NCI-H446 treated with DMSO at 0.1 percent for 48 hours (cell line): ENCODE results near the gene TNS1.

ENCODE experiments used
- DNase-seq: peaks from one replicate; lab custom pipeline; 2025; lab: John Stamatoyannopoulos, UW

Gene TNS1

DNA sequence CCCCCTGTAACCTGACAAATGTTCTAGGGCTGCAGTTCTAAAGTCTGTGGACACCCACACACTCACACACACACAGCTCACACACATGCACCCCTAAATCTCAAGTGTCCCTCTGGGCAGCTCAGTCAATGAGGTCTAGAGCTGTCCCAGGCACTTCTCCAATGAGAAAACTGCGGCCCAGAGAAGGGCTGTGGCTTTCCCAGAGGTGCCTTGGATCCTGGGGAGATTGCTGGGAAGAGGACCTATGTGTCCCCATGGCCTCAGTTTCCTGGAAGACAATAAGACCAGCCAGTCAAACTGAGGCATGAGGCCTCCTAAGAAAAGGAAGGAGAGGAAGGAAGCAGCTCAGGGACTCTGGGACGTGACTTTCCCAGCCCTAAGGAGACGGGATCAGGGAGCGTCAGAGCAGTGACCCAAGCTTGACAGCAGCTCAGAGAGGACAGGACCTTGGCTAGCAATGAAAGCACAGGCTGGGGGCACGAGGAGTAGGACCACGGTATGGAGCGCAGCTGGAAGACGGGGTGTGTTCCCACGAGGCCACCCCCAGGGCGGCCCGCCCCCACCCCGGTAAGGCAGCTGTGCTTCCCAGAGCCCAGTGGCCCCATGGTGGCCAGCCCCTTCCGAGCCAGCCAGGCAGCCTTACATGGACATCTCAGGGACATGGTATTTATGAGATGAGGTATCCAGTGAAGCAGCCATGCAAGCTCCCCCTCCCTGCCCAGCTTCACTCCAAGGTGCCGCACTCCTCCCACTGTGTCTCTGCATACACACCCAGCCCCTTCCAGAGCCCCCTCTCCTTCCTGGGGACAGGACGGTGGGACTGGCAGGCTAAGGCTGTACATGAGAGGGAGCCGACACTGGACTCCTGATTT, 46.0 kb downstream of the TNS1 start:
- DNase-seq, result no peak

DNA sequence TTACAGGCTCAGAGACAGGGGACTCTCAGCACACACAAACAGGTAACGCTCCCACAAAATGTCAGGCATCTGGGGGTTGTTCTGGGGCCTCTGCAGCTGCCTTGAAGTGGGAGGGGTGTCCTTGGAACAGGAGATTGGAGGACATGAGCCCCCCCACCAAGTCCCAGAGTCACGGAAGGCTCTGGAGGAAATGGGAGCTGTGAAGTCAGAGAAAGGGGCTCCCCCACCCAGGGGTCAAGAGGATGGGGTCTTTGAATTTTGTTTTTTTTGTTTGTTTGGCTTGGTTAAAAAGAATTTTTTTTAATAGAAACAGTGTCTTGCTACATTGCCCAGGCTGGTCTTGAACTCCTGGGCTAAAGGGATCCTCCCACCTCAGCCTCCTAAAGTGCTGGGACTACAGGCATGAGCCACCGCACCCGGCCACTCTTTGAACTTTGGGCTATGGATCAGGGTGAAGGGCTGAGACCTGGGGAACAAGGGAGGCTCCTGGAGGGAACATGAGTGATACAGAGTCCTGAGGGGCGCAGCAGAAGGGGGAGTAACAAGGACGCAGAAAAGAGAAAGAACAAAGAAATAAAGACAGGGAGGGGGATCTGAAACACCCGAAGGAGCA, 46.8 kb downstream of the TNS1 start:
- DNase-seq, result no peak

- DNase-seq, result no peak
These were observed 47.6 kb downstream of the TNS1 start for GRCh38 chr2:217954971-217955740.

- DNase-seq, result no peak
These were observed 48.3 kb downstream of the TNS1 start for GRCh38 chr2:217954469-217954868.

GRCh38 chr2:217954051-217954450, 48.7 kb downstream of the TNS1 start:
- no peak for DNase-seq

GRCh38 chr2:217953531-217953932, 49.3 kb downstream of the TNS1 start:
- DNase-seq, result no peak

DNA sequence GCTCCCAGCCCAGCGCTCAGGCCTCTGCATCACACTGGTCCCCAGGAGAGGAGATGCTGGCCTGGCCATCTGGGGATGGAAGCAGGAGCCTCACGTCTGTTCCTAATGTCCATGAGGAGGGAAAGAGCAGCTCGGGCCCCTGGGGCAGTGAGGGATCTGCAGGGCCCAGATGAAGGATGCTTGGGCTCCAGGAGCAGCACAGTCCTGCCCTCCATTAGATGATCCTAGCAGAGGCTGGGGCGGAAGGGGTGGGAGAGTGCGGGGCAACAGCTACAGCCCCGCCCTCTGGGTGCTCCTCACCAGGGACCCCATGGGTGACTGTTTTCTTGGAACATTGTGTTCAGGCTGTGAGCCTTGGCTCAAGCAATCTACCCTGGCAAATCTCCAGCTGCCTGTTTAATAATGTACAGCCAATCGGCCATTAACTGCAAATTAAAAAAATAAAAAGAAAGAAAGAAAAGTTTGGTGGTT, 49.7 kb downstream of the TNS1 start:
- no peak for DNase-seq

DNA sequence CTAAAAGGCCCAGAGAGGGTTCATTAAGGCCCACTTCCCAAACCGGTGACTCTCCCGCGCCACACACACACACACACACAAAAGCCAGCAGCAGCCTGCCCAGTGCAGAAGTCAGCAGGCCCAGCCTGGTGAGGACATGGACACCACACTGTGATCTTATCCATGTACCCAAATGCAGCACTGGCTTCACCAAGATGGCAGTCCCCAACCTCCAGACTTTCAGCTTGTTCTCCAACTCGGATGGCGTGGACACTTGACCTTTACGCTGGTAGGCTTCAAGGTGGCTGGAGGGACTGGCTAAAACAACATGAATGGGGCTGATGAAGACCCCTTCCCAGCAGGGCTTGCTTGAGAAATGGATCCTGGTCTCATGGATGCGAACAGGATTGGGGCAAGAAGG, 50.4 kb downstream of the TNS1 start:
- no peak for DNase-seq

GRCh38 chr2:217951521-217952247, 51.1 kb downstream of the TNS1 start:
- no peak for DNase-seq

DNA sequence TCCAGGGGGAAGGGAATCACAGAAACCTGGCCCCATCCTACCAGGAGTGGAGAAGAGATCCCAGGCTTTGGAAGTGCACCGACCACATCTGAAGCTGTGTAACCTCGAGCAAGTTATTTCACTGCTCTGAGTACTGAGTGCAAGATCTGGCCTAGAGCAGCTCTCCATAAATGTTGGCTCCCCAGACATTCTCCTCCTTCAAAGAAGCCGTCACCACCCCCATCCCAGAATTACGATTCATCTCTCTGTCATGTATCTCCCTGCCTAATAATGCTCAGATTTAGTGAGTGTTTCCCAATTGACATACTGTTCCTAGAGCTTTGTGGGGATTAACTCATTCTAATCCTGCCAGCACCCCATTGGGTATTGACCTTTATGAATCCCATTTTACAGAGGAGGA, 51.7 kb downstream of the TNS1 start:
- no peak for DNase-seq

DNA sequence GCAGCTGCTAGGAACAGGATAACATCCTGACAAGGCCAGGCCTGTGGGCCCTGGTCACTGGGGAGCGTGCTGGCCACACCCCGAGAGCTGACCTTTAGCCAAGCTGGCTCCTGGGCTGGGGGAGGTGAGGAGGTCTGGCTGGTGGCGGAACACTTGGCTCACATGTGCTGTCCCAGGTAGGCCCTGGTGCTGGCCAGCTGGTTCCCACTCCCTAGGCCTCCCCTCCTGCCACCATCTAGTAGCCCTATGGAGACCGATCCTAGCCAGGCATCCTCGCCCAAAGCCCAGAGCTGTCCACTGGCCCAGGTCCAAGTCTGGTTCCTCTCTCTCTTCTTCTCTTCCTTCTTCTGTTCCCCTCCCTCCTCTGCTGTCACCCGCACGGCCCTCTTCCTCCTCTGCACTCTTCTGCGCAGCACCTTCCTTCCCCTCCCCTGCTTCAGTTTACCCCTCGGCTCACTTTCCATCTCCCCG, 52.4 kb downstream of the TNS1 start:
- no peak for DNase-seq

DNA sequence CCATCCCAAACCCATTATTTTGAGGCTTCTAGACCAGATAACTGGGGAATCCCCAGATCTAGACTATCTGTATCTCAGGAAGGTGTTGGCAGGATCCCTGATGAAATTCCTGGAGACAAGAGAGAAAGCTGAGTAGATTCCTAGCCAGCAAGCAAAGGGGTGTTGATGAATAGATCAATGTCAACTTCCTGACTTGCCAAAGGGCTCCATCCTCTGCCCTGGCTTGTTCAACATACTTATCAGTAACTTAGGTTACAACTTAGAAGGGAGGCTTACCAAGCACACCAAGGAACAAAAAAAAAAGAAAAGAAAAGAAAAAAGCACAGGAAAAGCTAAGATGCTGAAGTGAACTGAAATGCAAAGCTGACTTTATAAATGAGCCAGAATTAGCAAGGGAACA, 53.3 kb downstream of the TNS1 start:
- no peak for DNase-seq

DNA sequence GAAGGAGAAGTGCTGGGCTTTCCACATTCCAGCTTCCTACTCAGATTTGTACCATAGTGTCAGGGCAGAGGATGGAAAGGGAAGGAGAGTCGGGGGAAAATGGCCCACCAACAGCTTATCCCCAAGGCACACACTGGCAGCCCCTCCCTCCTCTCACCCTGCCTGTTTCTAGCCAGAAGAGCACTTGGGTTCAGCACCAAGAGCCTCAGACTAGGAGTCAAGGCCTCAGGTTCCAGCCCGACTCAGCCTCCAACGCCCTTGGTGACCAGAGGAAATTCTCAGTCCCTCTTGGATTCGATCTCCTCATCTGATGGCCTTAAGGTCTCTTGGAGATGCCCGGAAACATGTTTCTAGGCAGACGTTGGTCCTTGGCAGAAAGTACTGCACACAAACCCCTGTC, 53.9 kb downstream of the TNS1 start:
- no peak for DNase-seq

- no peak for DNase-seq
These were observed 54.4 kb downstream of the TNS1 start for GRCh38 chr2:217948351-217948791.

- DNase-seq, result no peak
These were observed 55.1 kb downstream of the TNS1 start for GRCh38 chr2:217947383-217948350.

DNA sequence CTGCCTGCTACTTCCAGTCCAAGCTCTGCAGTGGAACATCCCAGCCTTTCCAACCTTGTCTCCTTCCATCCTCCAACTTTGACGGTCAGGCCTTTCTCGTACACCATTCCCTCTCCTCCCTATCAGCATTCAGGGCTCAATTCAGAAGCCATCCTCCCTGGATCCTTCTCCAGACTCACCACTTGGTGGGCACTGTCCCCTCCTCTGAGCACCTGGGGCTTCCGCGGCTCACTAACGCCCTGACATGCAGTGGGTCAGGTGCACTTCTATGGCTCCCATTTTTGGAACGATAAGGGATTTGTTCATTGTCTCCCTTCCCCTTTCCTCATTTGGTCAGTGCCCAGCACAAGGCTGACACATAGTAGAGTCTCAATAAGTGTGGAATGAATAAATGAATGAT, 56.7 kb downstream of the TNS1 start:
- DNase-seq, result no peak

- no peak for DNase-seq
These were observed 57.3 kb downstream of the TNS1 start for GRCh38 chr2:217945530-217945929.

GRCh38 chr2:217944923-217945322, 57.9 kb downstream of the TNS1 start:
- no peak for DNase-seq

- DNase-seq, result no peak
These were observed 58.4 kb downstream of the TNS1 start for GRCh38 chr2:217944366-217944765.

DNA sequence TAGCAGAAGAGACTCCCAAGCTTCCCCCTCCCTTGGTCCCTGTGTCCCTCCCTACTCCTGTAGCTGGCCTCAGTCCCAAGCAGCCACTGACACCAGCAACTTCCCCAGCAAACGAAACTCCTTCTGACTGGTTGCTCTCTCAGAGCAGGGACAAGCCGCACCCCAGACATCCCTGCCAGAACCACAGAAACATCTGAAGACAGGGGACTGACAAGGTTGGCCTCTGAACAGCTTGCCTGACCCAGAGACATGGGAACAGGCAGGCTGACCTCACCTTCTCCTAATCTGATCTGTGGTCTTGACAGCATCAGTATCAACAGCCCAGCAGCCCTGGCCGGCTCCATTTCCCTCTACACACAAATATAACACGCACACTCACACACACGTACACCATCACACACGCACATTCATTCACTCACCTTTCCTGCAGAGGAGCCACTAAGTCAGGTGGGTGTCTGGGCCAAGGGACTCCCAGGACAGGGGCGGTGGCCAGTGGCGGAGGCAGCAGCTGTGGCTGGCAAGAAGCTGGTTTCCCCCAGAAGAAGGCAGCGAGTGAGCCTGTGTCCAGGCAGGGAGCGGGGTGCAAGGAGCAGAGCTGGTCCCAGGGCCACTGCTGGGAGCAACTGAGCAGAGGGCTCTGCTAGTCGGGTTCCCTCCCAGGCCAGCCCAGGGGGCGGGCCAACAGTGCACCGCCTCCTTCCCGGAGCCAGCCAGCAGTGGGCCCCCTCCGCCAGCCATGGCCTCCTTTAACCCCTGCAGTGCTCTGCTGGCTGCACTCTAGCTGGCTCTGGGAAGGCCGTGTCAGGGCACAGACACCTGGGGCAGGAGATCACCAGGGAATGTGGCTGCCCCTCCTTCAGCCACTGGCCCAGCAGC, 59.1 kb downstream of the TNS1 start:
- DNase-seq, result no peak
